ENCODE results near the gene DEGS2. TPM values are rescaled to one million over a fixed set of nuclear protein-coding genes. Genes with fewer than 3 reads are reported as not detected.

Gene DEGS2
- polyA plus RNA-seq, 3 donors = 8.7 to 10.9 (median 10.4) TPM

DNA sequence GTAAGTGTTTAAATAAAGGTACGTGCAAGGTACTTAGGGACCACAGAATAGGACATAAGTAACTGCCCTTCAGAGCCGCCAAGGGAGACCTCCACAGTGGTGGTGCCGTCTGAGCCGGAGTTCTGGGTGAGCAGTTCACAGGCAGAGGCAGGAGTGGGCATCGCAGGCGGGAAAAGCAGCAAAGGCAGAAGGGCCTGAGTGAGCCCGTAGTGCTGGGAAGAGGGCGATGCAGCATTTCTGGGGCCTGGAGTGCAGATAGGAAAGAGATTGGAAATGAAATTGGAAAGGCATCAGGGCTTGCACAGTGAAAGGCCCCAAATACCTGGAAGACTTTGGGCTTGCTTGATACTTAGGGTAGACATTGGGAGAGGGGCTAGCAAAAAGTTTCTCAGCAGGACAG is 61.3 kb downstream of the DEGS2 start:
- no peak for DNase-seq

DNA sequence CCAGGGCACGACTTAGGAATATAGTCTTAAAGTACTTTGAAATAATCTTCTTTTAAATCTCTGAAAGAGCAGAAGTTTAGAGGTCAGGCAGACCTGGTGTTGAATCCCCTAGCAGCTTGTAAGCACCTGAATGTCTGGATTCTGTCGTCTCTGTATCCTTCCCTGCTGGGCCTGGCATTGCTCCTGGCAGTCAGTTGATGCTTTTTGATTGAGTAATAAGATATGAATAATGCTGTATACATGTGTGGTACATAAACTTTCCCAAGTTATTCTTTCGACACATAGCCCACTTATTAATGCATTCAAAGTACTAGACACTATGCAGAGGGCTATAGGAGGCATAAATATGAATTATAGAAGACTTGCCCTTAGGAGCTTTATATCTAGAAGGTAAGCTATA is 62.8 kb downstream of the DEGS2 start:
- no peak for DNase-seq

Other genes with a start within 250 kb of the DEGS2 start
- gene EVL, start 94.2 kb downstream of the DEGS2 start, polyA plus RNA-seq (ENCODE audit: insufficient read length in 3 of 3) = 100 to 1,000 TPM; 143 to 178 (median 162) TPM
- 100 to 1,000 TPM; 126 to 129 (median 126) TPM for gene YY1, start 79.5 kb upstream of the DEGS2 start, polyA plus RNA-seq (ENCODE audit: insufficient read length in 3 of 3)
- gene SLC25A29, start 146.8 kb upstream of the DEGS2 start, polyA plus RNA-seq (ENCODE audit: insufficient read length in 3 of 3) = 100 to 1,000 TPM in 1 of 3 donors, 10 to 100 TPM in 2; 56.1 to 113 (median 98.0) TPM
- gene SLC25A47, start 163.7 kb upstream of the DEGS2 start, polyA plus RNA-seq (ENCODE audit: insufficient read length in 3 of 3) = under 1 TPM in 1 of 3 donors, not detected in 2; 0.04 TPM
- gene WDR25, start 216.8 kb upstream of the DEGS2 start, polyA plus RNA-seq (ENCODE audit: insufficient read length in 3 of 3) = 10 to 100 TPM; 11.2 to 12.3 (median 11.7) TPM

Data from renal pelvis (tissue), 4 donors.